ENCODE results near the gene USB1.

The USB1 gene

GRCh38 chr16:58038219-58038641 lies 37.0 kb downstream of the USB1 start:
- Mint-ChIP-seq H3K27me3 (ENCODE audit: low read depth) (no peaks in the 10 kb centered on the region), H3K36me3 (ENCODE audit: low read depth) (no peaks in the 10 kb centered on the region), H3K4me3 (no peak overlapping the region), H3K27ac (no peak overlapping the region), H3K9me3 (no peaks in the 10 kb centered on the region), H3K4me1 (ENCODE audit: low read depth) (no peaks in the 10 kb centered on the region)

GRCh38 chr16:58039829-58040495 lies 38.8 kb downstream of the USB1 start:
- H3K4me3 Mint-ChIP-seq = no peak overlapping the region
- H3K27ac Mint-ChIP-seq = no peak overlapping the region
- H3K9me3 Mint-ChIP-seq = no peaks in the 10 kb centered on the region
- no peaks in the 10 kb centered on the region for H3K27me3 Mint-ChIP-seq (ENCODE audit: low read depth)
- no peaks in the 10 kb centered on the region for H3K36me3 Mint-ChIP-seq (ENCODE audit: low read depth)
- no peaks in the 10 kb centered on the region for H3K4me1 Mint-ChIP-seq (ENCODE audit: low read depth)

- Mint-ChIP-seq H3K4me3 (no peak overlapping the region), H3K36me3 (ENCODE audit: low read depth) (no peaks in the 10 kb centered on the region), H3K9me3 (no peaks in the 10 kb centered on the region), H3K27me3 (ENCODE audit: low read depth) (no peaks in the 10 kb centered on the region), H3K27ac (no peak overlapping the region), H3K4me1 (ENCODE audit: low read depth) (no peaks in the 10 kb centered on the region)
Observed at GRCh38 chr16:58040496-58040846, 39.3 kb downstream of the USB1 start.

GRCh38 chr16:58040945-58041627 lies 39.9 kb downstream of the USB1 start:
- no peak overlapping the region for H3K4me3 Mint-ChIP-seq
- H3K36me3 Mint-ChIP-seq (ENCODE audit: low read depth) = no peaks in the 10 kb centered on the region
- H3K27me3 Mint-ChIP-seq (ENCODE audit: low read depth) = no peaks in the 10 kb centered on the region
- H3K27ac Mint-ChIP-seq = no peak overlapping the region
- H3K4me1 Mint-ChIP-seq (ENCODE audit: low read depth) = no peaks in the 10 kb centered on the region
- H3K9me3 Mint-ChIP-seq = no peaks in the 10 kb centered on the region

GRCh38 chr16:58041628-58041955 lies 40.4 kb downstream of the USB1 start:
- H3K27ac Mint-ChIP-seq = no peak overlapping the region
- no peak overlapping the region for H3K4me3 Mint-ChIP-seq
- no peaks in the 10 kb centered on the region for H3K4me1 Mint-ChIP-seq (ENCODE audit: low read depth)
- H3K36me3 Mint-ChIP-seq (ENCODE audit: low read depth) = no peaks in the 10 kb centered on the region
- H3K9me3 Mint-ChIP-seq = no peaks in the 10 kb centered on the region
- H3K27me3 Mint-ChIP-seq (ENCODE audit: low read depth) = no peaks in the 10 kb centered on the region

GRCh38 chr16:58042001-58042885 lies 41.0 kb downstream of the USB1 start:
- no peaks in the 10 kb centered on the region for H3K27me3 Mint-ChIP-seq (ENCODE audit: low read depth)
- no peak overlapping the region for H3K4me3 Mint-ChIP-seq
- H3K4me1 Mint-ChIP-seq (ENCODE audit: low read depth) = no peaks in the 10 kb centered on the region
- H3K9me3 Mint-ChIP-seq = no peaks in the 10 kb centered on the region
- H3K27ac Mint-ChIP-seq = no peak overlapping the region
- no peaks in the 10 kb centered on the region for H3K36me3 Mint-ChIP-seq (ENCODE audit: low read depth)

GRCh38 chr16:58042886-58043515 lies 41.8 kb downstream of the USB1 start:
- H3K36me3 Mint-ChIP-seq (ENCODE audit: low read depth) = no peaks in the 10 kb centered on the region
- no peak overlapping the region for H3K4me3 Mint-ChIP-seq
- no peaks in the 10 kb centered on the region for H3K27me3 Mint-ChIP-seq (ENCODE audit: low read depth)
- H3K9me3 Mint-ChIP-seq = no peaks in the 10 kb centered on the region
- no peaks in the 10 kb centered on the region for H3K4me1 Mint-ChIP-seq (ENCODE audit: low read depth)
- no peak overlapping the region for H3K27ac Mint-ChIP-seq

GRCh38 chr16:58043571-58044155 lies 42.5 kb downstream of the USB1 start:
- H3K27me3 Mint-ChIP-seq (ENCODE audit: low read depth) = no peaks in the 10 kb centered on the region
- H3K4me1 Mint-ChIP-seq (ENCODE audit: low read depth) = no peaks in the 10 kb centered on the region
- no peaks in the 10 kb centered on the region for H3K9me3 Mint-ChIP-seq
- no peak overlapping the region for H3K27ac Mint-ChIP-seq
- no peak overlapping the region for H3K4me3 Mint-ChIP-seq
- no peaks in the 10 kb centered on the region for H3K36me3 Mint-ChIP-seq (ENCODE audit: low read depth)

GRCh38 chr16:58044266-58045019 lies 43.2 kb downstream of the USB1 start:
- Mint-ChIP-seq H3K27ac (no peak overlapping the region), H3K9me3 (no peaks in the 10 kb centered on the region), H3K36me3 (ENCODE audit: low read depth) (no peaks in the 10 kb centered on the region), H3K27me3 (ENCODE audit: low read depth) (no peaks in the 10 kb centered on the region), H3K4me3 (no peak overlapping the region), H3K4me1 (ENCODE audit: low read depth) (no peaks in the 10 kb centered on the region)

- no peaks in the 10 kb centered on the region for H3K4me1 Mint-ChIP-seq (ENCODE audit: low read depth)
- no peak overlapping the region for H3K4me3 Mint-ChIP-seq
- no peaks in the 10 kb centered on the region for H3K9me3 Mint-ChIP-seq
- no peaks in the 10 kb centered on the region for H3K36me3 Mint-ChIP-seq (ENCODE audit: low read depth)
- no peak overlapping the region for H3K27ac Mint-ChIP-seq
- H3K27me3 Mint-ChIP-seq (ENCODE audit: low read depth) = no peaks in the 10 kb centered on the region
Observed at GRCh38 chr16:58045096-58045495, 43.9 kb downstream of the USB1 start.

GRCh38 chr16:58046054-58046881 lies 45.1 kb downstream of the USB1 start:
- Mint-ChIP-seq H3K9me3 (no peaks in the 10 kb centered on the region), H3K27ac (no peak overlapping the region), H3K4me3 (no peak overlapping the region), H3K27me3 (ENCODE audit: low read depth) (no peaks in the 10 kb centered on the region), H3K36me3 (ENCODE audit: low read depth) (no peaks in the 10 kb centered on the region), H3K4me1 (ENCODE audit: low read depth) (no peaks in the 10 kb centered on the region)

- no peaks in the 10 kb centered on the region for H3K9me3 Mint-ChIP-seq
- H3K4me3 Mint-ChIP-seq = no peak overlapping the region
- no peak overlapping the region for H3K27ac Mint-ChIP-seq
- H3K36me3 Mint-ChIP-seq (ENCODE audit: low read depth) = no peaks in the 10 kb centered on the region
- H3K27me3 Mint-ChIP-seq (ENCODE audit: low read depth) = no peaks in the 10 kb centered on the region
- no peaks in the 10 kb centered on the region for H3K4me1 Mint-ChIP-seq (ENCODE audit: low read depth)
Observed at GRCh38 chr16:58046936-58047335, 45.7 kb downstream of the USB1 start.

- Mint-ChIP-seq H3K4me1 (ENCODE audit: low read depth) (no peaks in the 10 kb centered on the region), H3K9me3 (no peaks in the 10 kb centered on the region), H3K27ac (no peak overlapping the region), H3K4me3 (no peak overlapping the region), H3K27me3 (ENCODE audit: low read depth) (no peaks in the 10 kb centered on the region), H3K36me3 (ENCODE audit: low read depth) (no peaks in the 10 kb centered on the region)
Observed at GRCh38 chr16:58047557-58048348, 46.5 kb downstream of the USB1 start.

Data from T-helper 1 cell treated with Interleukin-12 subunit alpha and Interleukin-12 subunit beta and Interleukin-4 antibody, amounts not matched to agents 30 μg/mL and 1 μg/mL, for 36 hours (primary cell).